HG03571 (cell line): ENCODE measurements around the gene MOB3A.

ENCODE experiments used
- ATAC-seq: cut with Tn5 transposase; IDR thresholded peaks from one replicate; pipeline ENCODE4 v1.9.1; 2021; ENCODE audit not compliant: unreplicated experiment

MOB3A gene

GRCh38 chr19:2081873-2082810 lies 14.0 kb downstream of the MOB3A start:
- ATAC-seq, result no peak

GRCh38 chr19:2080336-2080988 lies 15.7 kb downstream of the MOB3A start:
- ATAC-seq, result no peak

GRCh38 chr19:2079865-2080301 lies 16.2 kb downstream of the MOB3A start:
- ATAC-seq, result no peak

- no peak for ATAC-seq
These were observed 16.9 kb downstream of the MOB3A start for GRCh38 chr19:2079076-2079864.

GRCh38 chr19:2077833-2078619 lies 18.1 kb downstream of the MOB3A start:
- no peak for ATAC-seq

- no peak for ATAC-seq
These were observed 18.7 kb downstream of the MOB3A start for GRCh38 chr19:2077398-2077797.

GRCh38 chr19:2076526-2076944 lies 19.6 kb downstream of the MOB3A start:
- no peak for ATAC-seq

- no peak for ATAC-seq
These were observed 23.2 kb downstream of the MOB3A start for GRCh38 chr19:2072757-2073551.

- ATAC-seq, result no peak
These were observed 25.0 kb downstream of the MOB3A start for GRCh38 chr19:2070986-2071673.

GRCh38 chr19:2070436-2070827 lies 25.7 kb downstream of the MOB3A start:
- no peak for ATAC-seq

GRCh38 chr19:2064788-2065524 lies 31.2 kb downstream of the MOB3A start:
- no peak for ATAC-seq

- no peak for ATAC-seq
These were observed 31.7 kb downstream of the MOB3A start for GRCh38 chr19:2064395-2064787.

GRCh38 chr19:2063824-2064223 lies 32.3 kb downstream of the MOB3A start:
- ATAC-seq, result no peak

- ATAC-seq, result no peak
These were observed 33.4 kb downstream of the MOB3A start for GRCh38 chr19:2062770-2063169.

- peak; percentile 1 for ATAC-seq
These were observed 33.8 kb downstream of the MOB3A start for GRCh38 chr19:2062389-2062729.

- ATAC-seq, result peak; percentile 62
These were observed 34.4 kb downstream of the MOB3A start for GRCh38 chr19:2061495-2062388.

GRCh38 chr19:2060884-2061494 lies 35.1 kb downstream of the MOB3A start:
- ATAC-seq, result peak; percentile 22
